ENCODE data around the gene THADA.
"Not testable (repeated sequence)": the region's sequence is repeated elsewhere in the genome, so short reads cannot be mapped to it uniquely, and the experiment has no call there.

The THADA gene, protein sequence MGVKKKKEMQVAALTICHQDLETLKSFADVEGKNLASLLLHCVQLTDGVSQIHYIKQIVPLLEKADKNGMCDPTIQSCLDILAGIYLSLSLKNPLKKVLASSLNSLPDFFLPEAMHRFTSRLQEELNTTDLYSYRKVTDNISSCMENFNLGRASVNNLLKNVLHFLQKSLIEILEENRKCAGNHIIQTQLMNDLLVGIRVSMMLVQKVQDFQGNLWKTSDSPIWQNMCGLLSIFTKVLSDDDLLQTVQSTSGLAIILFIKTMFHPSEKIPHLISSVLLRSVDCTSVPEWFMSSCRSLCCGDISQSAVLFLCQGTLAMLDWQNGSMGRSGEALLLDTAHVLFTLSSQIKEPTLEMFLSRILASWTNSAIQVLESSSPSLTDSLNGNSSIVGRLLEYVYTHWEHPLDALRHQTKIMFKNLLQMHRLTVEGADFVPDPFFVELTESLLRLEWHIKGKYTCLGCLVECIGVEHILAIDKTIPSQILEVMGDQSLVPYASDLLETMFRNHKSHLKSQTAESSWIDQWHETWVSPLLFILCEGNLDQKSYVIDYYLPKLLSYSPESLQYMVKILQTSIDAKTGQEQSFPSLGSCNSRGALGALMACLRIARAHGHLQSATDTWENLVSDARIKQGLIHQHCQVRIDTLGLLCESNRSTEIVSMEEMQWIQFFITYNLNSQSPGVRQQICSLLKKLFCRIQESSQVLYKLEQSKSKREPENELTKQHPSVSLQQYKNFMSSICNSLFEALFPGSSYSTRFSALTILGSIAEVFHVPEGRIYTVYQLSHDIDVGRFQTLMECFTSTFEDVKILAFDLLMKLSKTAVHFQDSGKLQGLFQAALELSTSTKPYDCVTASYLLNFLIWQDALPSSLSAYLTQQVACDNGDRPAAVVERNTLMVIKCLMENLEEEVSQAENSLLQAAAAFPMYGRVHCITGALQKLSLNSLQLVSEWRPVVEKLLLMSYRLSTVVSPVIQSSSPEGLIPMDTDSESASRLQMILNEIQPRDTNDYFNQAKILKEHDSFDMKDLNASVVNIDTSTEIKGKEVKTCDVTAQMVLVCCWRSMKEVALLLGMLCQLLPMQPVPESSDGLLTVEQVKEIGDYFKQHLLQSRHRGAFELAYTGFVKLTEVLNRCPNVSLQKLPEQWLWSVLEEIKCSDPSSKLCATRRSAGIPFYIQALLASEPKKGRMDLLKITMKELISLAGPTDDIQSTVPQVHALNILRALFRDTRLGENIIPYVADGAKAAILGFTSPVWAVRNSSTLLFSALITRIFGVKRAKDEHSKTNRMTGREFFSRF (N-terminal part only)

DNA sequence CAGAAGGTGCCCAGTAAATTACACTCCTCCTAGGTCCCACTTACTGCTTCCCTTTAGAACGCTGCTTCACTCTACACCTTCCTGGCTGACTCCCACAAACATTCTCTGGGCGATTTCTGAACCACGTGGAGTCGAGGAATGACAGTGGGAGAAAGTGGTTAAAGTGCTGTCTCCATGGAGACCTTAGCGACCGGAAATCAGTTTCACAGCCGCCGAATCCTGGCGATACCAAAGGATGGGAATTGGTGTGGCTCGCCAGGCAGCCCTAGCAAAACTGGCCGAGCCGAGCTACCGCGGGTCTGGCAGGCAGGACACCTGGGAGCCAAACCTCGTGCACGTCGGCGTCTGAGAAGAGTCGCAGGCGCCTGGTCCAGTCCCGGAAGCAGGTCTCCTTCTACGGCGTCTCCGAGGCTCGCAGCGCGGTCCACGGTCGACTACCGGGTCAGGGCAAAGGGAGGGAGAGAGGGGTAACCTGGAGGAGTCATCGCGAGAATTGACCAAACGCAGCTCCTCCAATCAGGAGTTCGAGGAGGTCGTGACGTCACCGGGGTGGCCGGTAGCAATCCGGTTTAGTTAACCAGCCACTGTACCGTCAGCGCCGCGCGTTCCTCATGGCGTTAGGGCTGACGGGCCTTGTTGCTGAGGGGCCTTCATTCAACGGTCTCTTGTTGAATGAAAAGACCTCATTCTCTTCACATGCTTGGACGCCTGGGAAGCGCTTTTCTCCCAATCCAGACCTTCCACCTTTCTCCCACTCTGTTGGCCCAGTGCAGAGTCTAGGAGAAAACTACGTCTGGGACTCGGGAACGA, at the start of gene THADA:
Gene THADA, minus strand, starts transcription at position 436 of the 810 bp plus-strand sequence. CDS start 3,646 bp downstream, outside the sequence.
- DNase-seq (ENCODE audit: low spot score): peak; percentile 99

DNA sequence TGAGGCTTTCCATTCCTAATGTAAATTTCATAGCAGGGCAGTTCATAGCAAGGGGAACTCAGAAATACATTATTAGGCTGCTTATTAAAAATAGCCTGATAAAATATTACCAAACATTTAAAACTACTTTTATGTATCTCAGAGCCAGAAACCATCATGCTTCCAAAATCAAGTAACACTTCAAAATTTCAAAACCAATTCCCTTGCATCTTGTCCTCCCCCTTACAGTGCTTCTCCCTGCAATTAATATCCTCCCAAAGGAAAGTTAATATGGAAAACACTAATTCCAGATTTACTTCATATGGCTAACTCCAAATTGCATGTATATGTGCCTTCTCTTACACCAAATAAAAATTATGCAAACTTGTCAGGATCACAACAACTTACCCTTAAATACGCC, 47.8 kb upstream of the THADA start:
- no peak for DNase-seq (ENCODE audit: low spot score)

DNA sequence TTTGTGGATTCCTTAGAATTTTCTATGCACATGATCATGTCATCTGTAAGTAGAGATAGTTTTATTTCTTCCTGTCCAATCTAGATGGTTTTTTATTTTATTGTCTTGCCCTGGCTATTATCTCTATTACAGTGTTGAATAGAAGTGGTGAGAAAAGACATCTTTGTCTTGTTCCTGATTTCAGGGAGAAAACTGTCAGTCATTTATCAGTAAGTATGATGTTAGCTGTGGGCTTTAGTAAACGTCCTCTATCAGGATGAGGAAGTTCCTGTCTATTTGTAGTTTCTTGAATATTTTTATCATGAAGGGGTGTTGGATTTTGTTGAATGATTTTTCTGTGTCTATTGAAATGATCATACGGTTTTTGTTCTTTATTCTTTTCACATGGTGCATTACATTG, 46.5 kb upstream of the THADA start:
- no peak for DNase-seq (ENCODE audit: low spot score)

DNA sequence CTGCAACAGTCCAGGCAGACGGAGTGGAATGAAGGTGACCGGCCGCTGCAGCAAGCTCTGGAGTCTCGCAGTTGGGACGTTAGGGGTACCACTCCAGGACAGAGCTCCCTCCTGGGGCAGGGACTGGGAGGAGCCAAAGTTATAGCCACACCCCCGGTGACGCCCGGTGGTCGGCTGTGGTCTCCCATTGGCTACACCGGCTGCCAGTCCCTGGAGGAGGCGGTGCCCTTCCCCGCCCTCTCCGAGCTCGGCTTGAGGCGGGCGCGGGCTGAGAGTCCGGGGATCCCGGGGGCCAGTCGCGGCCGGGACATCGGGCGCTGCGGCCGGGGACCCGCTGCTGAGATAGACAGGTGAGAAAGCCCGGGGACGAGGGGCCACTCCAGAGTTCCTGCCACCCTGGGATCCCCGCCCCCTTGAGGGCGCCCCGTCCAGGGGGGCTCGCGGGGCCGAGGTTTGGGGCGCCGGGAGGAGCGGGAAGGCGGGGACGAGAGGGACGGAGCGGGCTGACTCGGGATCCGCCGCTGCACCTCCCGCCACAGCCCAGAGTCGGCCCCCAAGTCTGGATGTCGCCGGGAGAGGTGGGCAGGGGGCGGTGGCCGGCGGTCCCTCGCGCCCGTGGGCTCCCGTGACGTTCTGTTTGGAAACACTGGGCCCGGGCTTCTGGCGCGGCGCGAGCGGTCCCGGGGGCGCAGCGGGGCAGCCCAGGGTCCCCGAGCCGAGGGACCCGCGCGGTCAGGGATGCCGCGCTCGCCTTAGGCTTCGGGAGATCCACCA, 41.4 kb upstream of the THADA start, which contains the start of gene PLEKHH2:
Gene PLEKHH2, plus strand, starts transcription at position 231 of the 774 bp plus-strand sequence. CDS start 7,414 bp downstream, outside the sequence.
- DNase-seq (ENCODE audit: low spot score): peak; percentile 87

DNA sequence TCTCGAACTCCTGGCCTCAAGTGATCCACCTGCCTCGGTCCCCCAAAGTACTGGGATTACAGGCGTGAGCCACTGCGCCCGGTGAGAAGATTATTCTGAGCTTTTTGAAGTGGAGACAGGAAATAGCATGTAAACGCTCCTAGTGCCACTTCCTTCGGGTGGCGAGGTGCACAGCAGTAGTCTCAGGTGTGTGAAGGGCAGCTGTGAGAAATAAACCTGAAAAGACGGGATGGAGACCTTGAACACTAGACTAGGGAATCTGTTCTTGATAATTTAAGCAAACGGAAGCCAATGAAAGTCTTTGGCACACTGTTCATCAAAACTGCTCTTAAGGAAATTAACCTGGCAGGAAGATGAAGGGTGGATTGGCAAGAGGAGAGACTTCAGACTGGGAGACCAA, 40.8 kb upstream of the THADA start:
- peak; percentile 2 for DNase-seq (ENCODE audit: low spot score)

DNA sequence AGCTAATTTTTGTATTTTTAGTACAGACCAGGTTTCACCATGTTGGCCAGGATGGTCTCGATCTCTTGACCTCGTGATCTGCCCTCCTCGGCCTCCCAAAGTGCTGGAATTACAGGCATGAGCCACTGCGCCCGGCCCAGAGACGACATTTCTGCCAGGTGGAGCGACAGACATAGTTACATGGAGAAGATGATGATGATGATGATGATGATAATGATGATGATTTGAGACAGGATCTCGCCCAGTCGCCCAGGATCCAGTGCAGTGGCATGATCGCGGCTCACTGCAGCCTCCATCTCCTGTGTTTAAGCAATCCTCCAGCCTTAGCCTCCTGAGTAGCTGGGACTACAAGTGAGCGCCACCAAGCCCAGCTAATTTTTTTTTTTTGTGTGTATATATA, 40.3 kb upstream of the THADA start:
- DNase-seq (ENCODE audit: low spot score): not testable (repeated sequence)

DNA sequence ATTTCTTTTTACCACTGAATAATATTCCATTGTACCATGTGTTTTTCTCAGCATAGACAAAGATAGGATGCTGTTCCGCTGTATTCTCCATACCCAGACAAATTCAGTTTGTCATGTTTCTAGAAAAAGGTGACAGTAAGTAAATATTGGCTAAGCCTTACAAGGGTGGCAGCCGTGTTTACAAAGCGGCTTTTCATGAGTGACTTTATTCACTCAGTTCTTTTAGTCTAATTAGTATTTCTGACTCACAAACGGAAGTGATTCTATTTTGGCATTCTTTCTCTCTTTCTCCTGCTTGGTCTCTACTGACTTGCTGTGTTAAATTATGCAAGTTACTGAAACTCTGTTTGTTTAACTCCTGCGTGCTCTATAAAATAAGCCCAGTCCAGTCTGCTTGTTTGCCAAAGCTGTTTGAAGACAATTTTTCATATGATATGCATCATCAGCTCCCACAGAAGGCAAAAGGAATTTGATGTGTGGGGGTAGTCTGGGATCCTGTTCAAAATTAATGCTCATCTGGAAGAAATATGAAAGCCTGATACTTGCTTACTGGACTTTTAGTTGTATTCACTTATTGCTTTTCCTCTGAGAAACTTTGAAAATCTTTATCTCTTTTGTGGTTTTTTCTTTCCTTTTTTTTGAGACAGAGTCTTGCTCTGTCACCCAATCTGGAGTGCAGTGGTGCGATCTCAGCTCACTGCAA, 38.9 kb upstream of the THADA start:
- no peak for DNase-seq (ENCODE audit: low spot score)

DNA sequence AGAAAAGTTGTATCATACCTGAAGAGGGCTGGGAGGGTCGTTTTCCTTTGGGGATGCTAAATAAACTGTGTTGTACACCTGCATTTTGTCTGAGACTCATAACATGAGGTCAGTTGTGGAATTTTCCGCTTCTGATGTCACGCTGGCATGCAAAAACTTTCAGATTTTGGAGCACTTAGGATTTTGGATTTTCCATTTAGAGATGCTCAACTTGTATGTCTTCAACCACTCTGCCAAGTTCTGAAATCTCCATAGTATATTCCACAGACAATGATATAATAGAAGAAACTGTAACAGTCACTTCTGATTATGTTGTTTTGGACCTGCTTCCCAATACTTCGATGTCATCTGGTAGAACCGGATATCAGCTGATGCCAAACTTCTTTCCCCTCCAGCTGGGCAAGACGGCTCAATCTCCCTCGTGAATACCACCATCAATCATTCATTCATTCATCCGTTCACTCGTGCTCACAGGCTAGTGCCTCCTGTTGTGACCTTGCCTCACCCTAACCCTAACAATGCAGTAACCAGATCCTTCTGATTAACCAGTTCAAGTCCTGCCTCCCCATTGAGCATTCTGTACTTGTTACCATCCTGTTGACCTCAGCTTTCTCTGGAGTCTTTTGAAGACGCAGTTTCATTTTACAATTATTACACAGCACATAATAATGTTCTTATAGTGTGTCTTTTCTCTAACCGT, 35.9 kb upstream of the THADA start:
- no peak for DNase-seq (ENCODE audit: low spot score)

DNA sequence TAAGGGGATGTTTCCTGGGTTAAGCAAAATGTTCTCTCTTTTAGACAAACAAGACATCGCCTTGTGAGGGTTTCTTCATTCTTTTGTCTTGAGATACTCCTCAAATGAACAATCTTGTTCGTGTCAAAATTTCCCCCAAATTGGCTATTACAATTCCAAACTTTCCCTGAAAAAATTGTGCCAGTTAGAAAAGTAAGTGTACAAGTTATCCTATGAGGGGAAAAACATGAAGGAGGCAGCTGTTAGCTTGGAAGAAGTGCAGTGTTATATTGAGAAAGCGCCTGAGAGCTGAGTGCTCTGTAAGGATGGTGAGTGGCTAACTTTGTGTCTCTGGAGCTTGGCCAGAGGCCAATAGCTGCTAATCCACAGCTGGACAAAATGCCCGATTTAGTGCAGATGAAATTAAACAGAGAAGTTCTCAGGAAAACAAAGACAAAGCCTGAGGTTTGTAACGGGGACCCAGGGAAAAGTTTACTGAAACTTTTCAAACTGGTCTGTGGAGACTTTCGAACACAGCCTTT, 27.2 kb upstream of the THADA start:
- DNase-seq (ENCODE audit: low spot score): no peak

DNA sequence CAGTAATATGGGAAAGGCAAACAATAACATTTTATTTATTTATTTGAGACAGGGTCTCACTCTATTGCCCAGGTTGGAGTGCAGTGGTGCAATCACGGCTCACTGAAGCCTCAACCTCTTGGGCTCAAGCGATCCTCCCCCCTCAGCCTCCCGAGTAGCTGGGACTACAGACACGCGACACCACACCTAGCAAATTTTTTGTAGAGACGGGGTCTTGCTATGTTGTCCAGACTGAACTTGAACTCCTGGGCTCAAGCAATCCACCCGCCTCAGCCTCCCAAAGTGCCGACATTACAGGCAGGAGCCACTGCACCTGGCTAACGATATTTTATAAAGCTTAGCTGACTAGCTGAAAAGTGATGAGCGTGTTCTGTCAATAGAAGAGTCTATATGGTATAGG, 23.7 kb upstream of the THADA start:
- no peak for DNase-seq (ENCODE audit: low spot score)

DNA sequence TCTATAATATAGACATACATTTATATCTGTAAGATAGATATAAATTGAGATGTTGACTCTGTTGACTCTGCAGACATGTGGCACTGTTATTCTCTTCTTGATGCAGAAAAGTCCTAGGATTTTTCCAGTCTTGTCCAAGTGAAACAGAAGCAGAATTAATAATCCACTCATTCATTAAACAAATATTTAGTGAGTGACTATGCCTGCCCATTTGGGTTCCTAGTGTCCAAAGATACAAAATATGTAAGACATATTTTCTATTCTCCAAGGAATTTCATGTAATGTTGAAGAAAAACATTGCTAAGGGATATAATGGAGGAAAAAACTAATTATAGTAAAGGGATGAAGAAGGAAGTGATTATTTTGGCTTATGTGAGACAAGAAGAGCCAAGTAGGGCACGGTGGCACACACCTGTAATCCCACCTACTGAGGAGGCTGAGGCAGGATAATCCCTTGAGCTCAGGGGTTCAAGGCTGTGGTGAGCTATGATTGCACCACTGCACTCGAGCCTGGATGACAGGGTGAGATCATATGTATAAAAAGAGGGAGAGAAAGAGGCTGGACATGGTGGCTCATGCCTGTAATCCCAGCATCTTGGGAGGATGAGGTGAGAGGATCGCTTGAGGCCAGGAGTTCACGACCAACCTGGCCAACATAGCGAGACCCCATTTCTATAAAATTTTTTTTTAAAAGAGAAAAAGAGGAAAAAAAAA, 21.3 kb upstream of the THADA start:
- DNase-seq (ENCODE audit: low spot score): no peak

DNA sequence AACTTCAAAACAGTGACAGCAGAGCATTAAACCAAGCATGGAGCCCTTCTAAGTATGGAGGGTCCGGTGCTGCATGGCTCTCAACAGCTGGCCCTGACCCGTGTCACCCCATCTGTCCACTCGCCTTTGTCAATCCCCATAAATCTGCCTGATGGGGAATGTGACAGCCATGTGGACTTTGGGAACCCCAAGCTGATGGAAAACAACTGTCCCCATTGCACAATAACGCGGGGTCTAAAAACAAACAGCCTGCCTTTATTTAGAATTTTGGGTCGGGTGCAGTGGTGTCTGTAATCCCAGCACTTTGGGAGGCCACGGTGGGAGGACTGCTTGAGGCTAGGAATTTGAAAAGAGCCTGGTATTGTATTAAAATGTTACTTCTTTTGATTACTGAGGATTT, 17.1 kb upstream of the THADA start:
- no peak for DNase-seq (ENCODE audit: low spot score)

DNA sequence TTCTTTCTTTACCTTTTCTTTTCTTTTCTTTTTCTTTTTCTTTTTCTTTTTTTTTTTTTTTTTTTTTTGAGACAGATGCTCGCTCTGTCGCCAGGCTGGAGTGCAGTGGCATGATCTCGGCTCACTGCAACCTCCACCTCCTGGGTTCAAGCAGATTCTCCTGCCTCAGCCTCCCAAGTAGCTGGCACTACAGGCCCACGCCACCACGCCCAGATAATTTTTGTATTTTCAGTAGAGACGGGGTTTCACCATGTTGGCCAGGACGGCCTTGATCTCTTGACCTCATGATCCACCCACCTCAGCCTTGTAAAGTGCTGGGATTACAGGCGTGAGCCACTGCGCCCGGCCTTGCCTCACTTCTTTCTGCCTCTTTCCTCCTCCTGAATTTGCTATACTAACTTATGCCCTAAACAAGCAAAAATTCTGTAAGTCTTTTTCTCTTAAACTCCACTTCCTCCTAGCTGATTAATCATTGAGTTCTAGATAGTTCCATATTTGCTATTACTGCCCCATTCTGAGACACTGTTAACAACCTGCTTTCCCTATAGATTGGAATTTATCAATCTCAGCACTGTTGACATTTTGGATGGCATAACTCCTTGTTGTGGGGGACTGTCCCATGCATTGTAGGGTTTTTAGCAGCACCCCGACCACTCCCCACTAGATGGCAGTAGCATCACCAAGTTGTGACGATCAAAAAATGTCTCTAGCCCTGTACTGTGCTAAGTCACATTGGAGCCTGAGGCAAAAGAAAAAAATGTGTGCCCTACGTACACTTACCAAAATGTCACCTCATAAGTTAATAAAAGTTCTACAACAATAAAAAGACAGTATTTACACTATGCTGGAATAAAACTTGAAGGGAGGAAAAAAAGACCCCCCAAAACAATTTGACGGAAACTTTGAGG, 16.4 kb upstream of the THADA start:
- DNase-seq (ENCODE audit: low spot score): peak; percentile 82

DNA sequence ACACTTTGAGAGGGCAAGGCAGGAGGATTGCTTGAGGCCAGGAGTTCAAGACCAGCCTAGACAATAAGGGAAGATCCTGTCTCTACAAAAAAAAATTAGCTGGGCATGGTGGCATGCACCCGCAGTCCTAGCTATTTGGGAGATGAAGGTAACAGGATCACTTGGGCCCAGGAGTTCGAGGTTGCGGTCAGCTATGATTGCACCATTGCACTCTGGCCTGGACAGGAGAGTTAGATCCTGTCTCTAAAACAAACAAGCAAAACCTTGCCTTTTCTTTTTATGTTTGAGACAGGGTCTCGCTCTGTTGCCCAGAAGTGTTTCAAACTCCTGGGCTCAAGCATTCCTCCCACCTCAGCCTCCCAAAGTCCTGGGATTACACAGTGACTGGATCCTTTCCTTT, 14.5 kb upstream of the THADA start:
- DNase-seq (ENCODE audit: low spot score): no peak

DNA sequence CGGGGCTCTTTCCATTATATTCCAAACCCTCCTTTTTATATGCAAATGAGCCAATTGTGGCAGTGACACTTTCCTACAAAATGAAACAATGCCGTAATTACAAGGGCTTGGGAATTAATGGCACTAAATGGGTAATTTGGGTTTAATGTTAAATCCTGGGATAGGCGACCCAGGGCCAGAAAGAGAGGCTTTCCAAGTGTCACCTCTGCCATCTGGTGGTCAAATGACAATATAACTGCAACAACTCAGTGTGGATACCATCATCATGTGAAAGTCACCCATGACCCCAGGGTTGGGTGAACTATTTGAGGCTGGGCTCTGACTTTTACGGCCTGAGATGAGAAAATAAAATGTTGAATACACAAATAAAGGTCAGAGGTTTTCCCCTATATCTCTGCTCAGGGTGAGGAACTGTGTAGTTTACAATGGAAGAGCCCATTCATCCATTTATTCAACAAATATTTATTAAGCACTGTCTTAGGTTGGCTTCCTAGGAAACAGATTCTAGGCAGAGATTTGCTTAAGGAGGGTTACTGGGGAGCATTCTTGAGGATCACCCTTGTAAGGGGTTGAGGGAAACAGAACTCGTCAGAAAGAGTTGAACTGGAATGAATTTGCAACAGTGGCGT, 13.6 kb upstream of the THADA start:
- DNase-seq (ENCODE audit: low spot score): peak; percentile 59

DNA sequence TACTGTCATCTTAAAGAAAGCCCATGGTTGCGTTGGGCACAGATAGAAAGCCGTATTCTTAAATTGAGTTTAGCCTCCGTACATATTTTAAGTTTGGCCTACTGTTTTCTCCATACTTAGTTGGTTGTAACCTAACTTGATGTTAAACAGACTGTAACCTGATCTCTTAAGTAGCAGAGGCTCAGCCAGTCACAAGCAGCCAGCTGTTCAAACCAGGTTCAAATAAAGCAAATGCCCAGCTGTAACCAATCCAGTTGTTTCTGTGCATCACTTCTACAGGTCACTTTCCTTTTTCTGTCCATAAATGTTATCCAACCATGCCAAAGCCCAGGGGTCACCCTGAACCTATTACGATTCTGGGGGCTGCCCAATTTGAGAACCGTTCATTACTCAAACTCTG, 10.0 kb upstream of the THADA start:
- DNase-seq (ENCODE audit: low spot score): no peak

Measured in activated CD4-positive, alpha-beta T cell treated with anti-CD3 and anti-CD28 coated beads, Interleukin-2, Interleukin-4, amounts not matched to agents 100 ng/mL and 50 ng/mL, durations not matched to agents 16 hours and 8 hours (primary cell).